GM20431 (cell line): ENCODE data around the gene MOGAT2.

ENCODE experiments used
- in situ Hi-C: fragments of 300-500 bp; cut with MseI, MboI; formaldehyde crosslinking; loops from one replicate; pipeline ENCODE4 v1.15.0; 2020; ENCODE audit warnings: low sequenced_read_pairs; ENCODE audit not compliant: unreplicated experiment

The MOGAT2 gene

GRCh38 chr11:75773595-75774353 lies 56.1 kb downstream of the MOGAT2 start:
- in situ Hi-C loops: no loop called here

- in situ Hi-C loops: no loop called here
Observed at GRCh38 chr11:75775056-75775455, 57.4 kb downstream of the MOGAT2 start.

DNA sequence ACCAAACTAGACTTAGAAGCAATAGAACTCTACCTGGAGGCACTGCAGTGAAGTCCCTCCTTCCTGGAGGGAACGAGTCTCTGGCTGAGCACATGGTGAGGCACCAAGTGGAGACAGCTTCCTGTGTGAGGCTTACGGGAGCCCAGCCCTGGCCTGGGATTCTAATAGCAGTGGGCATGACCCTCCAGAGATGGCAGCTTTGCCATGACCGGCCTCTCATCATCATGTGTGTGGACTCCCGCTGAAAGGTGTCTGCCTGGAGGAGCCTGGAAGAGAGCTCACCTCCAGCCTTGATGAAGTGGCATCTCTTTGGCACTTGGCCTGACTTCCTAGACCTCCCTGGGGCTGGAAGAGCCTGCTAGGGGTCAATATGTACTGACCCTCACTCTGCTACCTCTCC lies 58.9 kb downstream of the MOGAT2 start:
- in situ Hi-C loops: no loop called here

- in situ Hi-C loops: no loop called here
Observed at GRCh38 chr11:75777461-75778110, 59.9 kb downstream of the MOGAT2 start.

DNA sequence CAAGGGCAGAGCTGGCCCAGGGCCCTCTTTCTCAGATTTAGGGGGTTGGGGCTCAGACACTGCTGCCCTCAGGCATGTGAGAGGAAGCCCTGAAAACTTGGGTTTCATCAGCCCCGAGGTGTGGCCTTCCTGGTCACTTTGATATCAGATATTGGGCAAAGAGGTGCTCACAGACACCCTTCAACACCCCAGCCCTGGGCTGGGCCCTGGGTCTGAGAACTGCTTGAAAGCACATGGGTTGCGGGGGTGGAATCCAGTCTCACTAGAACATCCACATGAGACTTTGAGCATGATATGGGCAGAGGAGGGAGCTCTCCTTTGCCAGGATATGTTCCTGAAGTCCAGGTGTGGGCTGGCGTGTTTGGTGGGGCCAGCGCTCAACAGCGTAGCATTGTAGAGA lies 61.3 kb downstream of the MOGAT2 start:
- in situ Hi-C loops: no loop called here

GRCh38 chr11:75779960-75780359 lies 62.3 kb downstream of the MOGAT2 start:
- in situ Hi-C loops: no loop called here

DNA sequence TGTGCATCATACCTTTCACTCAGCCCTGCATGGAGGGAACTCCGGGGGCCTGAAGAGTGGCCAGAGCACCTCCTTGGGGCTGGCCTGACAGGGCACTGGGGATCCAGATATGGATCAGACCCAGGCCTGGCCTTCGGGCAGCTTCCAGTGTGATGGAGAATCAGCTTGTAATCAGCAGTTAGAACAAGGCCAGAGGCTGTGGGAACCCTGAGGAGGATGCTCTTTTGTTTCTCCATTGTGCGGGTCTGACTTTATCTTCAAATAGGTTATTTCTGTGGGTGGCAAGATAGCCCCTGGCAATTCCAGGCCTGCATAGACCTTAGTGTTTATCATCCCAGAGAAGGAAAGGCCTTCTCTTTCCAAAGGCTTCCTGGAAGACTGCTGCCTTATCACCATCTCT lies 63.2 kb downstream of the MOGAT2 start:
- in situ Hi-C loops: no loop called here

- in situ Hi-C loops: no loop called here
Observed at GRCh38 chr11:75781296-75781695, 63.7 kb downstream of the MOGAT2 start.

GRCh38 chr11:75781831-75782230 lies 64.2 kb downstream of the MOGAT2 start:
- in situ Hi-C loops: no loop called here
